HG03095 (cell line): Measurements from ENCODE around the gene FAM117B.
"Not testable (repeated sequence)": the region's sequence is repeated elsewhere in the genome, so short reads cannot be mapped to it uniquely, and the experiment has no call there.

Experiments used
- ATAC-seq: cut with Tn5 transposase; IDR thresholded peaks from one replicate; pipeline ENCODE4 v1.9.1; 2021; ENCODE audit warnings: moderate library complexity; ENCODE audit not compliant: unreplicated experiment

The FAM117B gene

DNA sequence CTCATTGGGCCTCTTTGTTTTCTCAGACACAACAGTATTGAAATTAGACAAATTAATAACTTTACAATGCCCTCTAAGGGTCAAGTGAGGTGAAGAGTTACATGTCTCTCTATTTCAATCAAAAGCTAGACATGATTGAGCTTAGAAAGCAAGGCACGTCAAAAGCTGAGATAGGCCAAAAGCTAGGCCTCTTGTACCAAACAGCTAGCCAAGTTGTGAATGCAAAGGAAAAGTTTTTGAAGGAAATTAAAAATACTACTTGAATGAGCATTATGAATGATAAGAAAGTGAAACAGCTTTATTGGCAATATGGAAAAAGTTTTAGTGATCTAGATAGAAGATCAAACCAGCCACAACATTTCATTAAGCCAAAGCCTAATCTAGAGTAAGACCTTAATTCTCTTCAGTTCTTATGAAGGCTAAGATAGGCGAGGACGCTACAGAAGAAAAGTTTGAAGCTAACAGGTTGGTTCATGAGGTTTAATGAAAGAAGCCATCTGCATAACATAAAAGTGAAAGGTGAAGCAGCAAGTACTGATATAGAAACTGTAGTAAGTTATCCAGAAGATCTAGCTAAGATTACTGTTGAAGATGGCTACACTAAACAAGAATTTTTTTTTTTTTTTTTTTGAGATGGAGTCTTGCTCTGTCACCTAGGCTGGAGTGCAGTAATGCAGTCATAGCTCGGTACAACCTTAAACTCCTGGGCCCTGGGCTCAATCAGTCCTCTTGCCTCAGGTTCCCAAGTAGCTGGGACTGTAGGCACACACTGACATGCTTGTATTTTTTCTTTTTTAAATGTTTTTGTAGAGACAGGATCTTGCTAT lies 65.5 kb downstream of the FAM117B start:
- no peak for ATAC-seq

DNA sequence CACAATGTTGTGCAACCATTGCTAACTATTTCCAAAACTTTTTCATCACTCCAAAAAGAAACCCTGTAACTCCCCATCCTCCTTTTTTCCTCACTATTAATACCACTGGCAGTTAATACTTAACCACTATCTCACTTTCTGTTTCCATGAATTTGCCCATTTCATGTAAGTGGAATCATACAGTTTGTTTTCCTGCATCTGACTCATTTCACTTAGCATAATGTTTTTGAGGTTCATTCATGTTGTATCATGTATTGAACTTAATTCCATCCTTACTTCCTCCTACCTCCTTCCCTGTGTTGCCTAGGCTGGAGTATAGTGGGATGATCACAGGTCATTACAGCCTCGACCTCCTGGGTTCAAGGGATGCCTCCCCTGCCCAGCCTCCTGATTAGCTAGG lies 68.3 kb downstream of the FAM117B start:
- ATAC-seq, result no peak

DNA sequence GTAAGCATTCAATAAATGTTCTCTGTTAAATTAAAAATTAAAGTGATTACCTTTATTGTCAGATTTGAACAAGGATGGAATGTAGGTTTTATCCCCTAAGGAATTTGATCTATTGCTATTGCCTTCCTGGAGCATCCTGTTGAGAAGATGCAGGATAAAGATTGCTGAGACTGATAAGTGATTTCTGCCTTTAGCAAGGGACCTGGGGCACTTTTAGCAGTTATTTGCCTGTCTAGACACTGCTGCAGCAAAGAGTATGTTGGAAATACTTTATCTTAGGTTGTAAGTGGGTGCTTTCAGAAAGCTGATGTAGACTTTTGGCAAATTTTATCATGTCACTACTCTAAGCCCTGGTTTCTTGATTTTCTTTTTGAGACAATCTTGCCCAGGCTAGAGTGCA lies 69.5 kb downstream of the FAM117B start:
- no peak for ATAC-seq

GRCh38 chr2:202705446-202706020 lies 70.8 kb downstream of the FAM117B start:
- ATAC-seq, result no peak

DNA sequence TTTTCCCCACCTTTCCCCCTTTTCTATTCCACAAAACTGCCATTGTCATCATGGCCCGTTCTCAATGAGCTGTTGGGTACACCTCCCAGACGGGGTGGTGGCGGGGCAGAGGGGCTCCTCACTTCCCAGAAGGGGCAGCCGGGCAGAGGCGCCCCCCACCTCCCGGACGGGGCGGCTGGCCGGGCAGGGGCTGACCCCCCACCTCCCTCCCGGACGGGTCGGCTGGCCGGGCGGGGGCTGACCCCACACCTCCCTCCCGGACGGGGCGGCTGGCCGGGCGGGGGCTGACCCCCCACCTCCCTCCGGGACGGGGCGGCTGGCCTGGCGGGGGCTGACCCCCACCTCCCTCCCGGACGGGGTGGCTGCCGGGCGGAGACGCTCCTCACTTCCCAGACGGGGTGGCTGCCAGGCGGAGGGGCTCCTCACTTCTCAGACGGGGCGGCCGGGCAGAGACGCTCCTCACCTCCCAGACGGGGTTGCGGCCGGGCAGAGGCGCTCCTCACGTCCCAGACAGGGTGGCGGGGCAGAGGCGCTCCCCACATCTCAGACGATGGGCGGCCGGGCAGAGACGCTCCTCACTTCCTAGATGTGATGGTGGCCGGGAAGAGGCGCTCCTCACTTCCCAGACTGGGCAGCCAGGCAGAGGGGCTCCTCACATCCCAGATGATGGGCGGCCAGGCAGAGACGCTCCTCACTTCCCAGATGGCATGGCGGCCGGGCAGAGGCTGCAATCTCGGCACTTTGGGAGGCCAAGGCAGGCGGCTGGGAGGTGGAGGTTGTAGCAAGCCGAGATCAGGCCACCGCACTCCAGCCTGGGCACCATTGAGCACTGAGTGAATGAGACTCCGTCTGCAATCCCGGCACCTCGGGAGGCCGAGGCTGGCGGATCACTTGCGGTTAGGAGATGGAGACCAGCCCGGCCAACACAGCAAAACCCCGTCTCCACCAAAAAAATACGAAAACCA lies 80.5 kb downstream of the FAM117B start:
- ATAC-seq, result not testable (repeated sequence)

GRCh38 chr2:202716114-202716718 lies 81.4 kb downstream of the FAM117B start:
- no peak for ATAC-seq

DNA sequence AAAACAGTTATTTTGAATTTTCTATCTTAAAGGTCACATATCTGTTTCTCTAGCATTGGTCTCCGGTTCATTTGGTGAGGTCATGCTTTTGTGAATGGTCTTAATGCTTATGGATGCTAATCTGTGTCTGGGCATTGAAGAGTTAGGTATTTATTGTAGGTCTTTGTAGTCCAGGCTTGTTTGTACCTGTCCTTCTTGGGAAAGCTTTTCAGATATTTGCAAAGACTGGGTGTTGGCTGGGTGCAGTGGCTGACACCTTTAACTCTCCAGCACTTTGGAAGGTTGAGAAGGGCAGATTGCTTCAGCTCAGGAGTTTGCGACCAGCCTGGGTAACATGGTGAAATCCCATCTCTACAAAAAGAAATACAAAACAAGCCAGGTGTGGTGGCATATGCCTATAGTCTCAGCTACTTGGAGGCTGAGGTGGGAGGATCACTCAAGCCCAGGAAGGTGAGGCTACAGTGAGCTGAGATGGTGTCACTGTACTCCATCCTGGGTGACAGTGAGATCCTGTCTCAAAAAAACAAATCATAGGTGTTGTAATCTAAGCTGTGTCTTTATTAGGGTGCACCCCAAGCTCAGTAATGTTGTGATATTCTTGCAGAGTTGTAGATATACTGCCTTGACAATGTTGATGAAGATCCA lies 82.3 kb downstream of the FAM117B start:
- ATAC-seq, result no peak

DNA sequence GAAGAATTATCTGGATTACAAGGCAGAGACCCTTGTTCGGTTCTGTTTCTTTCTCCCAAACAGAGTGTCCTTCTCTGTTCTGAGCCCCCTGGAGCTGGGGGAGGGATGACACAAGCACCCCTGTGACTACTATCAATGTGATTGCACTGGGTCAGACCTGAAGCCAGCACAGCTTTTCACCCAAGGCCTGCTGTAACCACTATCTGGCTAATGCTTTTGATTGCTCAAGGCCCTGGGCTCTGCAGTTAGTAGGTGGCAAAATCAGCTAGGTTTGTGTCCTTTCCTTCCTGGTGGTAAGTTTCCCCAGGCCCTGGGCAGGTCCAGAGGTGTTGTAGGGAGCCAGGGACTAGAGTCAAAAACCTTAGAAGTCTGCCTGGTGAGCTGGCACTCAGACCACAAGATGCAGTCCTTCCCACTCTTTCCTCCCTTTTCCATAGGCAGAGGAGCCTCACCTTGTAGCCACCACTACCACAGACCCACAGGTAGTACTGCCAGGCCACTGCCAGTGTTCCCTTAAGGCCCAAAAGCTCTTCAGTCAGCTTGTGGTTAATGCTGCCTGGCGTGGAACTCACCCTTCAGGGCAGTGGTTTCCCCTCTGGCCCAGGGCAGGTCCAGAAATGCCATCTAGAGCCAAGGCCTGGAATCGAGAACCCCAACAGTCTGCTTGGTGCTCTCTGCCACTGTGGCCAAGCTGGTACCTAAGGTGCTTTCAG lies 83.0 kb downstream of the FAM117B start:
- ATAC-seq, result no peak

DNA sequence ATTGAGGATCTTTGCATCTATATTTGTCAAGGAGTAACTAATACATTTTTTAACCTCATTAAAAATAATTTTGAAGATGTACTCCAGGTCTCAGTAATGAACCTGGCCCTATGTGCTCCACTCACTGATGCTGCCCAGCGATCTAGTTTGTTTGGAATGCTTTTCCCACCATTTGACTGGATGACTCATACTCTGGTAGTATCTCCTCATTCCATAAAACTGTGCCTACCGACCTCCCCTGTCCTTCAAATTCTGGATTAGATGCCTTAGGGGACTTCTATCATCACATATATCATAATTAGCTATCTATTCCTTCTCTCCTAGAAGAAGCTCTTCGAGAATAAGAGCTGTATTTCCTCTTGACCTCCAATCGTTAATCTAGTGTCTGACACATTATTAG lies 83.8 kb downstream of the FAM117B start:
- no peak for ATAC-seq

GRCh38 chr2:202720226-202720625 lies 85.5 kb downstream of the FAM117B start:
- no peak for ATAC-seq

- ATAC-seq, result no peak
These were observed 86.9 kb downstream of the FAM117B start for GRCh38 chr2:202721621-202722020.

DNA sequence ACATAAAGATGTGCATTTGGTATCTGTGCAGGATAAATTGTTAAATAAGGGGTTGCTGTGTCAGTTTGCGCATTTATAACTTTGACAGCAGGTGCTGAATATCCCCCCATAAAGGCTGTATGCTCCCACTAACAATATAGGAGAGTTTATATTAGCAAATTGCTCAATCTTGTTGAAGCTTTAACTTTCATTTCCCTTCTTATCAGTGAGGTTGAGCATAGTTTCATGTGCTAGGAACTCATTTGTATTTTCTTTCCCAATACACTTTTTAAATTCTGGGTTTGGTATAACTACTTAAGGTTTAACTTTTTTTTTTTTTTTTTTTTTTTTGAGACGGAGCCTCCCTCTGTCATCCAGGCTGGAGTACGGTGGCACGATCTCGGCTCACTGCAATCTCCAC lies 89.0 kb downstream of the FAM117B start:
- no peak for ATAC-seq

GRCh38 chr2:202726070-202726469 lies 91.3 kb downstream of the FAM117B start:
- ATAC-seq, result no peak

DNA sequence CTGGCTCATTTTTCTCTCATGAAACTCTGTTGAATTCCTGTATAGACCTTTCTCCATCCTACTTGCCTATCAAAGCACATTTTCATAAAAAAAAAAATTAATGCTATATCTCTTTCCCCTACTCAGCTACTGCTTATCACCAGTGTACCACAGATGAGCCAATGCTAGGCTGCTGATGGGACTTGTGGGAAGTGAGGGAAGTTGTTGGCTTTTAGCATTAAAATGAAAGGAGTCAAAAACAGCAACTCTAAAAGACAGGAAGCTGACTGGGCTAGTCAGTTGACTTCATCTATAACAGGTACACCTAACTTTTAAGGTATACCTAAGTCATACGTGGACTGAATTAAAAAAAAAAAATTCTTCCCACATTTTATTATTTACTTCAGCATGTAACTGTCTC lies 102.1 kb downstream of the FAM117B start:
- ATAC-seq, result no peak

- ATAC-seq, result no peak
These were observed 108.8 kb downstream of the FAM117B start for GRCh38 chr2:202743613-202744012.

- no peak for ATAC-seq
These were observed 114.7 kb downstream of the FAM117B start for GRCh38 chr2:202749477-202749876.

DNA sequence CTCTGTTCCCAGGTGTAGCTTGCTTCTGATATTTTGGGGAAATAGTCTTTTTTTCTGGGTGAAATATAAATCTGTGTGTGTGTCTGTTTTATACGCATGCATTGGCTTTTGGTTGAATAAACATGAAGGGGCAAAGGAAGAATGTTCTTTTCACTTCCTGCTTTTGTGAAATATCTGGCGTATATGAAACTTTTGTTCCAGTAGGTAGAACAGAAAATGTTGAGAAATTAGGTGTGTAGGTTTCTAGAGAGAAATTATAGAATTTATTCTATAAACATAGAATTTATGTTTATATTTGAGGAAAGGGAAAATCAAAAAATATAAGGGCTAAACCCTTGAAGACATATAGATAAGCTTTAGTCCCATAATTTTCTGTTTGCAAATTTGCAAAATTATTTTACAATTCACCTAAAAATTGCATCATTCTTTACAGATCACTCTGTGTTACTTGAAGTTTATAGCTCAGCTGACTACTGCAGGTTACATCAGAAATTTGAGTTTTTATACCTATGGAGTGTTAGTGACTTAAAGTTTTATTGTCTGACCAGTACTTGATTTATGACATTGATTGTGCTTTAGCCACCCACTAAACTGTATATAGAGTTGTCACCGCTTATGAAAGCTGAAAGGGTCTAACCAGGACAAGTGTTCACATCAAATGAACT lies 116.1 kb downstream of the FAM117B start:
- no peak for ATAC-seq

DNA sequence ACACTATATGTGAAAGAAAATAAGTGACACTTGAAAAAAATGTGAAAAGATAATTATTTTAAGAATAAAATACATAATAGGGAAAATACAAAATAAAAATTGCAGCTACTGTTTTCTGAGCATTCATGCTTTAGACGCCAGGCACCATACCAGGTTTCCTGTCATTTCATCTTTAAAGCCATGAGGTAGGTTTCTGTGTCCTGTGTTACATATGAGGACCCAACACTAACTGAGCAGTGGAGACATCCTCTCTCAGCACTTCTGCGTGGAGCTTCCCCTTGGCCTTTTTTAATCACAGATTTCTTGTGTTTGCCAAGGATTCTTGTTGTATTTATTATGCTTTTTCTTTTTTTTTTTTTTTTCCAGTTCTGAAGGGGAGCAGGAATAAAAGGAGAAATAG lies 117.3 kb downstream of the FAM117B start:
- ATAC-seq, result no peak

DNA sequence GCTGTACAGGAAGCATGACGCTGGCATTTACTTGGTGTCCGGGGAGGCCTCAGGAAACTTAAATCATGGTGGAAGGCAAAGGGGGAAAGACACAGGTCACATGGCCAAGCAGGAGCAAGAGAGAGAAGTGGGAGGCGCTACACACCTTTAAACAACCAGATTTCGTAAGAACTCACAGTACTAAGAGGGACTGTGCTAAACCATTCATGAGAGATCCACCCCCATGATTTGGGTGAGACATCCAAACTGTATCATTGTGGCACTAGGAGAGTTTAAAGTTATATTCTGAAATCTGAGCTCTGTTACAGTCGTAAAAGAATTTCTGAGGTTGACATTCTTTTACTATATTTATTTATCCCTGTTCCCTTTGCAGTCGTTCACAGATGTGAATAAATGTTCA lies 120.2 kb downstream of the FAM117B start:
- ATAC-seq, result no peak
